ENCODE results near the gene PLCL1.

PLCL1 gene

GRCh38 chr2:197924483-197924882, 120.1 kb downstream of the PLCL1 start:
- no peak for DNase-seq (ENCODE audit: low read depth in 4 of 4, low spot score in 1 of 4)

- no peak for DNase-seq (ENCODE audit: low read depth in 4 of 4, low spot score in 1 of 4)
Measured at GRCh38 chr2:197925204-197925603, 120.8 kb downstream of the PLCL1 start.

GRCh38 chr2:197925976-197926375, 121.6 kb downstream of the PLCL1 start:
- no peak for DNase-seq (ENCODE audit: low read depth in 4 of 4, low spot score in 1 of 4)

GRCh38 chr2:197926673-197927072, 122.3 kb downstream of the PLCL1 start:
- DNase-seq (ENCODE audit: low read depth in 4 of 4, low spot score in 1 of 4): no peak

- DNase-seq (ENCODE audit: low read depth in 4 of 4, low spot score in 1 of 4): no peak
Measured at GRCh38 chr2:197927994-197928393, 123.6 kb downstream of the PLCL1 start.

- DNase-seq (ENCODE audit: low read depth in 4 of 4, low spot score in 1 of 4): no peak
Measured at GRCh38 chr2:197929008-197929885, 124.9 kb downstream of the PLCL1 start.

GRCh38 chr2:197929886-197930227, 125.5 kb downstream of the PLCL1 start:
- no peak for DNase-seq (ENCODE audit: low read depth in 4 of 4, low spot score in 1 of 4)

GRCh38 chr2:197930570-197931278, 126.3 kb downstream of the PLCL1 start:
- no peak for DNase-seq (ENCODE audit: low read depth in 4 of 4, low spot score in 1 of 4)

GRCh38 chr2:197931661-197932312, 127.4 kb downstream of the PLCL1 start:
- DNase-seq (ENCODE audit: low read depth in 4 of 4, low spot score in 1 of 4): no peak

GRCh38 chr2:197932374-197932773, 128.0 kb downstream of the PLCL1 start:
- no peak for DNase-seq (ENCODE audit: low read depth in 4 of 4, low spot score in 1 of 4)

- no peak for DNase-seq (ENCODE audit: low read depth in 4 of 4, low spot score in 1 of 4)
Measured at GRCh38 chr2:197934261-197934933, 130.0 kb downstream of the PLCL1 start.

- DNase-seq (ENCODE audit: low read depth in 4 of 4, low spot score in 1 of 4): no peak
Measured at GRCh38 chr2:197934934-197935289, 130.5 kb downstream of the PLCL1 start.

GRCh38 chr2:197937814-197938213, 133.4 kb downstream of the PLCL1 start:
- DNase-seq (ENCODE audit: low read depth in 4 of 4, low spot score in 1 of 4): no peak

GRCh38 chr2:197938555-197938954, 134.2 kb downstream of the PLCL1 start:
- DNase-seq (ENCODE audit: low read depth in 4 of 4, low spot score in 1 of 4): no peak

- DNase-seq (ENCODE audit: low read depth in 4 of 4, low spot score in 1 of 4): no peak
Measured at GRCh38 chr2:197939787-197940186, 135.4 kb downstream of the PLCL1 start.

- no peak for DNase-seq (ENCODE audit: low read depth in 4 of 4, low spot score in 1 of 4)
Measured at GRCh38 chr2:197940382-197940781, 136.0 kb downstream of the PLCL1 start.

GRCh38 chr2:197941715-197942114, 137.3 kb downstream of the PLCL1 start:
- no peak for DNase-seq (ENCODE audit: low read depth in 4 of 4, low spot score in 1 of 4)

GRCh38 chr2:197943731-197944130, 139.3 kb downstream of the PLCL1 start:
- no peak for DNase-seq (ENCODE audit: low read depth in 4 of 4, low spot score in 1 of 4)

GRCh38 chr2:197944416-197945096, 140.2 kb downstream of the PLCL1 start:
- DNase-seq (ENCODE audit: low read depth in 4 of 4, low spot score in 1 of 4): no peak

GRCh38 chr2:197946562-197946961, 142.2 kb downstream of the PLCL1 start:
- no peak for DNase-seq (ENCODE audit: low read depth in 4 of 4, low spot score in 1 of 4)

GRCh38 chr2:197947219-197947757, 142.9 kb downstream of the PLCL1 start:
- DNase-seq (ENCODE audit: low read depth in 4 of 4, low spot score in 1 of 4): no peak
